HepG2 (cell line): ENCODE results near the gene FRMD5. TPM values are rescaled to one million over a fixed set of nuclear protein-coding genes. Genes with fewer than 3 reads are reported as not detected.

Experiments used
- ATAC-seq: fragments of 200-7000 bp; cut with Tn5 transposase; 3 replicates; pipeline ENCODE4 v1.9.1; 2020; ENCODE audit warnings: mild to moderate bottlenecking, moderate library complexity
- BruUV-seq: library from RNA; stranded (reverse); fragments of 400-500 nt; replicated peaks from 2 replicates; lab custom pipeline; 2021; lab: Mats Ljungman, UMichigan
- CTCF ChIA-PET: fragments of 300-600 bp; formaldehyde crosslinking; extraction: SDS; loops from one replicate; lab custom pipeline; 2021; ENCODE audit warnings: low total read pairs, inconsistent platforms, low intra/inter-chr PET ratio; lab: Yijun Ruan, JAX
- POLR2A ChIA-PET: fragments of 350-600 bp; sonication (Branson Sonifier 250); formaldehyde crosslinking; loops from one replicate; lab custom pipeline; 2020; ENCODE audit warnings: antibody characterized with exemption, inconsistent platforms; lab: Yijun Ruan, JAX
- DNase-seq: peaks from one replicate; pipeline ENCODE4 v3.0.0-alpha.2; 2015; ENCODE audit warnings: low spot score
- FAIRE-seq: peaks from 3 replicates; lab custom pipeline; 2011; peaks lifted over from hg19 to GRCh38; lab: Jason Lieb, UNC
- H2AFZ ChIP-seq: one replicate; pipeline ENCODE4 v1.6.1; 2011; ENCODE audit warnings: low read length, inconsistent platforms
- H3K27ac ChIP-seq: fragments of 300-600 bp; 3 replicates; pipeline ENCODE4 v1.8.0; 2011; ENCODE audit warnings: mixed run types, mild to moderate bottlenecking, mixed read lengths, low read length, inconsistent platforms; ENCODE audit not compliant: insufficient read depth; ENCODE audit errors: extremely low read length
- H3K27me3 ChIP-seq, 2 experiments: fragments of 200-600 bp in 1 of 2; 2 replicates in 1 of 2; 3 replicates in 1 of 2; pipeline versions ENCODE4 v1.6.0 to v1.8.0; 2011; ENCODE audit warnings: low read length in 2 of 2, mild to moderate bottlenecking in 2 of 2, moderate library complexity in 2 of 2, inconsistent platforms in 1 of 2; ENCODE audit not compliant: insufficient read depth in 2 of 2, control insufficient read depth in 1 of 2
- H3K36me3 ChIP-seq, 2 experiments: fragments of 200-600 bp in 1 of 2; replicated peaks in 1 of 2; 2 replicates in 1 of 2; 3 replicates in 1 of 2; pipeline versions ENCODE4 v1.5.1 to v1.8.0; 2011; ENCODE audit warnings: low read length in 2 of 2, inconsistent platforms in 1 of 2; ENCODE audit not compliant: insufficient read depth in 2 of 2, control insufficient read depth in 1 of 2
- H3K4me1 ChIP-seq: 2 replicates; pipeline ENCODE4 v1.5.1; 2012; ENCODE audit warnings: low read length, inconsistent platforms; ENCODE audit not compliant: insufficient read depth
- H3K4me2 ChIP-seq: 2 replicates; pipeline ENCODE4 v1.6.0; 2011; ENCODE audit warnings: low read depth, low read length, inconsistent platforms
- H3K4me3 ChIP-seq, 3 experiments: fragments of 200-600 bp in 1 of 3; sonication (generic), shearing (Covaris generic) in 1 of 3; replicated peaks in 1 of 3; 2 replicates each; pipeline ENCODE4 v1.5.1; 2011 to 2016; ENCODE audit warnings: low read length in 3 of 3, inconsistent platforms in 2 of 3, low read depth in 2 of 3, mild to moderate bottlenecking in 2 of 3, control low read depth in 1 of 3, mixed read lengths in 1 of 3; ENCODE audit not compliant: insufficient read depth in 1 of 3
- H3K79me2 ChIP-seq: one replicate; pipeline ENCODE4 v1.6.1; 2011; ENCODE audit warnings: low read length, inconsistent platforms; ENCODE audit not compliant: insufficient read depth
- H3K9ac ChIP-seq: 2 replicates; pipeline ENCODE4 v1.6.0; 2011; ENCODE audit warnings: mild to moderate bottlenecking, low read depth, low read length, inconsistent platforms; ENCODE audit not compliant: insufficient read depth
- H3K9me3 ChIP-seq: 2 replicates; pipeline ENCODE4 v1.5.1; 2012; ENCODE audit warnings: mild to moderate bottlenecking, low read length
- H4K20me1 ChIP-seq: 2 replicates; pipeline ENCODE4 v1.6.0; 2011; ENCODE audit warnings: inconsistent platforms, mild to moderate bottlenecking, low read length, moderate library complexity; ENCODE audit not compliant: insufficient read depth
- CENPX ChIP-seq: sonication (generic); formaldehyde crosslinking; IDR thresholded peaks from 2 replicates; pipeline ENCODE4 v1.9.0; 2021; ENCODE audit warnings: mild to moderate bottlenecking, missing genetic modification reagents, moderate library complexity
- ELF1 ChIP-seq: sonication (generic); formaldehyde crosslinking; IDR thresholded peaks from 2 replicates; pipeline ENCODE4 v1.4.0; 2020; ENCODE audit warnings: missing genetic modification reagents
- HHEX ChIP-seq: IDR thresholded peaks from 2 replicates; pipeline ENCODE4 v1.6.1; 2016; ENCODE audit warnings: control low read depth
- HNF4A ChIP-seq: sonication (generic); formaldehyde crosslinking; IDR thresholded peaks from 2 replicates; pipeline ENCODE4 v1.4.0; 2020; ENCODE audit warnings: missing genetic modification reagents
- JDP2 ChIP-seq: sonication (generic); formaldehyde crosslinking; IDR thresholded peaks from 2 replicates; pipeline ENCODE4 v1.8.1; 2022; ENCODE audit warnings: missing genetic modification reagents, borderline replicate concordance
- MAZ ChIP-seq, 2 experiments: sonication (generic) in 1 of 2; formaldehyde crosslinking in 1 of 2; IDR thresholded peaks; 2 replicates each; pipeline versions ENCODE4 v1.5.0 to v1.6.1; 2012 to 2020; ENCODE audit warnings: low read depth in 2 of 2, mild to moderate bottlenecking in 2 of 2, borderline replicate concordance in 1 of 2, improper control_type of control experiment in 1 of 2, low read length in 1 of 2, missing genetic modification reagents in 1 of 2, moderate library complexity in 1 of 2
- MED1 ChIP-seq: sonication (generic); formaldehyde crosslinking; IDR thresholded peaks from 2 replicates; pipeline ENCODE4 v1.4.0; 2020; ENCODE audit warnings: missing genetic modification reagents
- PCBP1 ChIP-seq: fragments of 200-400 bp; formaldehyde crosslinking; IDR thresholded peaks from 2 replicates; pipeline ENCODE4 v1.6.1; 2017; ENCODE audit warnings: mild to moderate bottlenecking, low read depth, low read length, borderline replicate concordance
- PHF8 ChIP-seq: sonication (generic); formaldehyde crosslinking; IDR thresholded peaks from 2 replicates; pipeline ENCODE4 v1.5.0; 2020; ENCODE audit warnings: missing genetic modification reagents
- RNF2 ChIP-seq: fragments of 450-650 bp; conservative IDR thresholded peaks from 2 replicates; pipeline ENCODE4 v1.6.1; 2016; ENCODE audit warnings: low read depth
- RORA ChIP-seq: sonication (generic); formaldehyde crosslinking; IDR thresholded peaks from 2 replicates; pipeline ENCODE4 v1.5.0; 2020; ENCODE audit warnings: mild to moderate bottlenecking, missing genetic modification reagents, moderate library complexity
- SP4 ChIP-seq: sonication (generic); formaldehyde crosslinking; IDR thresholded peaks from 2 replicates; pipeline ENCODE4 v1.8.1; 2023; ENCODE audit warnings: mild to moderate bottlenecking, missing genetic modification reagents
- ZNF441 ChIP-seq: sonication (generic); formaldehyde crosslinking; IDR thresholded peaks from 2 replicates; pipeline ENCODE4 v1.7.0; 2021; ENCODE audit warnings: missing genetic modification reagents, borderline replicate concordance
- WGBS: methylation state at CpG from one replicate; pipeline ENCODE4 v1.1.6; 2017; ENCODE audit warnings: low lambda C conversion rate; 5-methylcytosine and 5-hydroxymethylcytosine counted together
- in situ Hi-C: cut with HindIII; loops from 2 replicates; pipeline ENCODE4 v1.10.0; 2017; ENCODE audit warnings: low pct_unique_long_range_greater_than_20kb; ENCODE audit not compliant: extremely low pct_ligation_motif_present
- intact Hi-C: fragments of 100-400 bp; cut with micrococcal nuclease; formaldehyde crosslinking; loops from one replicate; pipeline ENCODE4 v1.10.0; 2022; ENCODE audit not compliant: unreplicated experiment
- polyA plus RNA-seq, 8 experiments: library from polyadenylated mRNA; depleted of rRNA in 3 of 8; stranded (reverse) in 7 of 8; unstranded in 1 of 8; fragments of >200 nt; fragmentation: Illumina TruSeq in 4 of 8; extraction: Trizol in 4 of 8; gene quantifications; 2 replicates each; pipeline versions ENCODE4 v1.2.1 to v1.2.3, GENCODE V29; 2011 to 2016; ENCODE audit warnings: low read depth in 4 of 8, missing spikeins in 1 of 8, mixed read lengths in 1 of 8; ENCODE audit not compliant: insufficient read depth in 1 of 8
- total RNA-seq, 5 experiments: library from RNA; depleted of rRNA; stranded (reverse); fragments of >200 nt; fragmentation: Illumina TruSeq; extraction: Trizol; gene quantifications; 2 replicates each; pipeline ENCODE4 v1.2.3, GENCODE V29; 2016; ENCODE audit warnings: low read depth in 1 of 5
- TF ChIP-seq, protein P1 (sequence below): sonication (generic); formaldehyde crosslinking; IDR thresholded peaks from 2 replicates; pipeline ENCODE4 v1.8.0; 2022; ENCODE audit warnings: mild to moderate bottlenecking, missing genetic modification reagents; ENCODE audit not compliant: insufficient replicate concordance

FRMD5 gene
- total and polyA plus RNA-seq, 2 of the 13 experiments (the other 11 are each of a cell fraction or from before 2014, with no cell fraction given), result 0.93 to 1.5 TPM

DNA sequence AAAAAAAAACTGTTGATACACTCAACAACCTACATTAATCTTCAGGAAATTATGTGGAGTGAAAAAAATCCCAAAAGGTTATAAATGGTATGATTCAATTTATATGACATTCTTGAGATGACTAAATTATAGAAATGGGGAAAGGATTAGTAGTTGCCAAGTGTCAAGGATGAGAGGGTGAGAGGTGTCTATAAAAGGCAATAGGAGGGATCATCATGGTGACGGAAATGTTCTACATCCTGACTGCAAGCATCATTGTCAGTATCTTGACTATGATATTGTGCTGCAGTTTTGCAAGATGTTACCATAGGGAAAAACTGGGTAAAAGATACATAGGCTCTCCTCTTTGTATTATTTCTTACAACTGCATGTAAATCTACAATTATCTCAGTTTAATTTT lies 125.6 kb downstream of the FRMD5 start (continued):
- TF ChIP-seq, protein P1, sequence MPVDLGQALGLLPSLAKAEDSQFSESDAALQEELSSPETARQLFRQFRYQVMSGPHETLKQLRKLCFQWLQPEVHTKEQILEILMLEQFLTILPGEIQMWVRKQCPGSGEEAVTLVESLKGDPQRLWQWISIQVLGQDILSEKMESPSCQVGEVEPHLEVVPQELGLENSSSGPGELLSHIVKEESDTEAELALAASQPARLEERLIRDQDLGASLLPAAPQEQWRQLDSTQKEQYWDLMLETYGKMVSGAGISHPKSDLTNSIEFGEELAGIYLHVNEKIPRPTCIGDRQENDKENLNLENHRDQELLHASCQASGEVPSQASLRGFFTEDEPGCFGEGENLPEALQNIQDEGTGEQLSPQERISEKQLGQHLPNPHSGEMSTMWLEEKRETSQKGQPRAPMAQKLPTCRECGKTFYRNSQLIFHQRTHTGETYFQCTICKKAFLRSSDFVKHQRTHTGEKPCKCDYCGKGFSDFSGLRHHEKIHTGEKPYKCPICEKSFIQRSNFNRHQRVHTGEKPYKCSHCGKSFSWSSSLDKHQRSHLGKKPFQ (CRISPR knock-in tag), result no peak
- TF ChIP-seq MAZ (IDR thresholded peaks at IDR 0.05; ENCODE audit: borderline replicate concordance, low read depth, low read length) (no peak), MAZ (CRISPR knock-in tag; IDR thresholded peaks at IDR 0.05; ENCODE audit: low read depth) (no peak)

DNA sequence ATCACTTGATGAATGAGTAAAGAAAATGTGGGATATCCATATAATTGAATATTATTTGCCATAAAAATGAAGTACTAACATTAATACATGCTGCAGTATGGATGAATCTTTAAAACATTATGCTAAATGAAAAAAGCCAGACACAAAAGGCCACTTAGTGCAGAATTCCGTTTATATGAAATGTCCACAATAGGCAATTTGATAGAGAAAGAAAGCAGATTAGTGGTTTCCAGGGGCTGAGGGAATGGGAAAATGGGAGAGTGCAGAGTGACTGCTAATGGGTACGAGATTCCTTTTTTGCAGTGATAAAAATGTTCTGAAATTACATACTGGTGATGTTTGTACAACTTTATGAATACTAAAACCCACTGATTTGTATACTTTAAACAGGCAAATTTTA lies 126.7 kb downstream of the FRMD5 start:
- no peak for TF ChIP-seq HNF4A
- no peak for TF ChIP-seq JDP2 (CRISPR knock-in tag)
- TF ChIP-seq MED1 (CRISPR knock-in tag), result no peak
- TF ChIP-seq CENPX (CRISPR knock-in tag), result no peak
- no peak for TF ChIP-seq HHEX (CRISPR knock-in tag)
- TF ChIP-seq PHF8 (CRISPR knock-in tag), result no peak
- no peak for TF ChIP-seq SP4
- TF ChIP-seq PCBP1, result no peak
- no peak for TF ChIP-seq RNF2
- no peak for TF ChIP-seq RORA (CRISPR knock-in tag)
- no peak for TF ChIP-seq ELF1 (CRISPR knock-in tag)
- TF ChIP-seq ZNF441 (CRISPR knock-in tag), result no peak
- DNase-seq, result no peak
- Histone ChIP-seq H3K27ac (no peak overlapping the region), H3K4me3 (no peak overlapping the region), H3K4me2 (no peak overlapping the region), H3K9me3 (no peaks in the 10 kb centered on the region), H2AFZ (no peak overlapping the region), H4K20me1 (no peaks in the 10 kb centered on the region), H3K79me2 (no peaks in the 10 kb centered on the region), H3K36me3 (no peaks in the 10 kb centered on the region), H3K4me1 (no peaks in the 10 kb centered on the region), H3K27me3 (no peaks in the 10 kb centered on the region), H3K9ac (no peak overlapping the region)
- ChIA-PET CTCF (interaction anchor here (3.3 kb wide), 1 partner anchor 165 kb away, joined by 27 read pairs; no protein-coding TSS in a partner anchor), POLR2A (no interaction called here)
- in situ Hi-C loops, result loop anchor here (5.0 kb wide), 1 partner anchor 166 kb away; no protein-coding TSS in a partner anchor
- intact Hi-C loops, result no loop called here
- WGBS, result 7% methylated on average over 2 of the region's 2 CpGs
- FAIRE-seq, result no peak
- BruUV-seq, result no TSS peak
- no peak for ATAC-seq
